ENCODE measurements around the gene TLCD1.
A peak's percentile ranks its signal among the peaks of the same experiment; 100 is the strongest.

Gene TLCD1

GRCh38 chr17:28726627-28727491, 826 bp upstream of the TLCD1 start (continued):
- TF ChIP-seq EGR2 (tag by site-specific recombination; IDR thresholded peaks at IDR 0.05; ENCODE audit: low read depth) (peak; percentile 85), ZNF112 (tag by site-specific recombination; IDR thresholded peaks at IDR 0.05) (no peak), PRDM1 (tag by site-specific recombination; IDR thresholded peaks at IDR 0.05) (peak; percentile 98), ZNF280D (tag by site-specific recombination; IDR thresholded peaks at IDR 0.05) (no peak), ZNF26 (tag by site-specific recombination; IDR thresholded peaks at IDR 0.05) (no peak), ZNF670 (tag by site-specific recombination; IDR thresholded peaks at IDR 0.05; ENCODE audit: low read depth) (no peak), BCL6B (tag by site-specific recombination; IDR thresholded peaks at IDR 0.05) (no peak), PBX3 (CRISPR knock-in tag; IDR thresholded peaks at IDR 0.05) (no peak; the same call in 1 of the 2 replicates), KLF9 (tag by site-specific recombination; IDR thresholded peaks at IDR 0.05; ENCODE audit: low read depth) (peak; percentile 95), SP2 (tag by site-specific recombination; IDR thresholded peaks at IDR 0.05) (peak; percentile 87), ZIC2 (tag by site-specific recombination; IDR thresholded peaks at IDR 0.05) (peak; percentile 35; the same call in 1 of the 2 replicates), ZBTB48 (tag by site-specific recombination; IDR thresholded peaks at IDR 0.05) (peak; percentile 37), ZNF837 (tag by site-specific recombination; IDR thresholded peaks at IDR 0.05) (no peak), ZNF473 (tag by site-specific recombination; IDR thresholded peaks at IDR 0.05) (no peak), ZSCAN30 (tag by site-specific recombination; IDR thresholded peaks at IDR 0.05) (peak; percentile 92), ZNF658 (tag by site-specific recombination; IDR thresholded peaks at IDR 0.05) (no peak), ZBTB6 (tag by site-specific recombination; IDR thresholded peaks at IDR 0.05) (no peak), ZXDB (tag by site-specific recombination; IDR thresholded peaks at IDR 0.05) (no peak; the same call in 1 of the 2 replicates), ZNF354C (tag by site-specific recombination; IDR thresholded peaks at IDR 0.05; ENCODE audit: borderline replicate concordance, low read depth) (no peak), ZNF37A (tag by site-specific recombination; IDR thresholded peaks at IDR 0.05) (no peak), GFI1B (tag by site-specific recombination; IDR thresholded peaks at IDR 0.05) (no peak), ZNF843 (tag by site-specific recombination; IDR thresholded peaks at IDR 0.05) (0 out of 2 replicates have a peak, but pooled peaks have one; percentile 17), ZNF391 (tag by site-specific recombination; IDR thresholded peaks at IDR 0.05; ENCODE audit: borderline replicate concordance, low read depth) (0 out of 2 replicates have a peak, but pooled peaks have one; percentile 20), REPIN1 (tag by site-specific recombination; IDR thresholded peaks at IDR 0.05; ENCODE audit: low read depth) (no peak)
